GM10847 (cell line): ENCODE measurements around the gene TSHZ1.

Experiments
- POLR2A ChIP-seq: IDR thresholded peaks from 2 replicates; pipeline ENCODE4 v1.6.1; 2011; ENCODE audit not compliant: insufficient read length; ENCODE audit errors: extremely low read depth

Gene TSHZ1

DNA sequence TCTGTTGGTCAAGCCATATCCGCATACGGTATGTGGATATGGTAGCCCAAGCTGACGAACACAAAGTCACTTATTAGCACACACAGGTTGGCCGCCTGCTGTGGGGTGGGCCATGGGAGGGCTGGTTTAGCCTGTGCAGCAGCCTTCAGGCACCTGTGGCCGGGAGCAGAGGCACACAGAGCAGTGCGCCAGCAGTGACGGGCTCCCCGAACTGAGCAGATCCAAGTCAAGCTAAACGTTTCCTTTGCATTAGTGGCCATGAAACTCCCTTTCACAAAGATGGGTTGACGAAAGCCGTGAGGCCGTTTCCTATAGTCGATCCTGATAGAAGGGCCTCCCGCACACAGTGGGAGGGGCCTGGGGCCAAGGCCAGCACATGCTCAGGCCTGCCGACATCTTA, 72.1 kb downstream of the TSHZ1 start:
- no peak for TF ChIP-seq POLR2A

- TF ChIP-seq POLR2A: no peak
Measured at GRCh38 chr18:75283731-75284130, 73.1 kb downstream of the TSHZ1 start.

- TF ChIP-seq POLR2A: no peak
Measured at GRCh38 chr18:75284566-75284965, 74.0 kb downstream of the TSHZ1 start.

GRCh38 chr18:75285876-75286275, 75.3 kb downstream of the TSHZ1 start:
- TF ChIP-seq POLR2A: no peak

GRCh38 chr18:75287006-75287405, 76.4 kb downstream of the TSHZ1 start:
- no peak for TF ChIP-seq POLR2A

DNA sequence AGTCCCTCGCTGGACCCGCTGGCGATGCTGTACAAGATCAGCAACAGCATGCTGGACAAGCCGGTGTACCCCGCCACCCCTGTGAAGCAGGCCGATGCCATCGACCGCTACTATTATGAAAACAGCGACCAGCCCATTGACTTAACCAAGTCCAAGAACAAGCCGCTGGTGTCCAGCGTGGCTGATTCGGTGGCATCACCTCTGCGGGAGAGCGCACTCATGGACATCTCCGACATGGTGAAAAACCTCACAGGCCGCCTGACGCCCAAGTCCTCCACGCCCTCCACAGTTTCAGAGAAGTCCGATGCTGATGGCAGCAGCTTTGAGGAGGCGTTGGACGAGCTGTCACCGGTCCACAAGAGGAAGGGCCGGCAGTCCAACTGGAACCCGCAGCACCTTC, 77.1 kb downstream of the TSHZ1 start:
- TF ChIP-seq POLR2A: no peak

GRCh38 chr18:75289761-75290160, 79.2 kb downstream of the TSHZ1 start:
- no peak for TF ChIP-seq POLR2A

DNA sequence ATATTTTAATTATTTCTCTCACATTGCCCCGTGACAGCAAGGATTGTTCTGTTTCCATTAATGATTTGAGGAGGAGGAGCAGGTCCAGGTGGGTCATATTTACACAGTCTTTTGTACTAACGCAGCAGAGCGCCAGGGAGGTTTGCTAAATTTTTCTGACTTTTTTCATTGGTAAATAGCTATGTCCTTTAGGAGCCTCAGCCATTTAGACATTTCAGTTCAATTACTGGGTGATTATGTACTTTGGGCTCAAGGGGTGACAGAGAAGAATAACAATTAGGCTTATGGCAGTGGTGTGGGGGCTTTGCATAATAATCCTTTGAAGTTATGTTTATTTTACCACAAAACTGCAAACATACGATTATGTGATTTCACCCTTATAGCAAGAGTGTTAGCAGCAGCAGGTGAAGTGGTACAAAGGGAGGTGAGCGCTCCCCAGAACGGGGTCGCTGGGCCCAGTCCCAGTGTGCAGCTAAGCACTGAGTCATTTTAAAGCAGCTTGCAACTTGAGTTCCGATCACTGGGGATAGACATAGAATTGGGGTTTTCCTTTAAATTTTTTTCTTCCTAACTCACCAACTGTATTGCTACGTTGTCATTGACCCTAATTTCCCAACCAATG, 80.3 kb downstream of the TSHZ1 start:
- no peak for TF ChIP-seq POLR2A

GRCh38 chr18:75291460-75291859, 80.9 kb downstream of the TSHZ1 start:
- TF ChIP-seq POLR2A: no peak

GRCh38 chr18:75293591-75293990, 83.0 kb downstream of the TSHZ1 start:
- TF ChIP-seq POLR2A: no peak

GRCh38 chr18:75297731-75298130, 87.1 kb downstream of the TSHZ1 start:
- TF ChIP-seq POLR2A: no peak

- no peak for TF ChIP-seq POLR2A
Measured at GRCh38 chr18:75304678-75305557, 94.3 kb downstream of the TSHZ1 start.

GRCh38 chr18:75305984-75306383, 95.4 kb downstream of the TSHZ1 start:
- no peak for TF ChIP-seq POLR2A

GRCh38 chr18:75307530-75307929, 96.9 kb downstream of the TSHZ1 start:
- no peak for TF ChIP-seq POLR2A

- TF ChIP-seq POLR2A: no peak
Measured at GRCh38 chr18:75309564-75309963, 99.0 kb downstream of the TSHZ1 start.

DNA sequence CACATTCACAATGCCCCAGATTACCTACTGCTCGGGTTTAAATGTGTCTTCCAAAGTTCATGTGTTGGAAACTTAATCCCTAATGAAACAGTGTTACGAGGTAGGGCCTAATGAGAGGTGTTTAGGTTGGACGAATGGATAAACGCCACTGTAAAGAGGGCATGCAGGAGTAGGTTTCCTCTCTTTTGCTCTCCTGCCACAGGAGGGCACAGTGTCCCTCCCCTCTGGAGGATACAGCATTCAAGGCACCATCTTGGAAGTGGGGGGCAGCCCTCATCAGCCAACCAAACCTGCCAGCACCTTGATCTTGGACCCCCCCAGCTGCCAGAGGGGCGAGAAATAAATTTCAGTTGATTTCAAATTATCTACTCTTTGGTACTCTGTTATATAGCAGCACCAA, 103.5 kb downstream of the TSHZ1 start:
- no peak for TF ChIP-seq POLR2A
